ENCODE measurements around the gene LY86. TPM values are rescaled to one million over a fixed set of nuclear protein-coding genes. Genes with fewer than 3 reads are reported as not detected.
A peak's percentile ranks its signal among the peaks of the same experiment; 100 is the strongest.

LY86 gene
- total and polyA plus RNA-seq, 2 of the 13 experiments (the other 11 are each of a cell fraction or from before 2014, with no cell fraction given), result not detected

DNA sequence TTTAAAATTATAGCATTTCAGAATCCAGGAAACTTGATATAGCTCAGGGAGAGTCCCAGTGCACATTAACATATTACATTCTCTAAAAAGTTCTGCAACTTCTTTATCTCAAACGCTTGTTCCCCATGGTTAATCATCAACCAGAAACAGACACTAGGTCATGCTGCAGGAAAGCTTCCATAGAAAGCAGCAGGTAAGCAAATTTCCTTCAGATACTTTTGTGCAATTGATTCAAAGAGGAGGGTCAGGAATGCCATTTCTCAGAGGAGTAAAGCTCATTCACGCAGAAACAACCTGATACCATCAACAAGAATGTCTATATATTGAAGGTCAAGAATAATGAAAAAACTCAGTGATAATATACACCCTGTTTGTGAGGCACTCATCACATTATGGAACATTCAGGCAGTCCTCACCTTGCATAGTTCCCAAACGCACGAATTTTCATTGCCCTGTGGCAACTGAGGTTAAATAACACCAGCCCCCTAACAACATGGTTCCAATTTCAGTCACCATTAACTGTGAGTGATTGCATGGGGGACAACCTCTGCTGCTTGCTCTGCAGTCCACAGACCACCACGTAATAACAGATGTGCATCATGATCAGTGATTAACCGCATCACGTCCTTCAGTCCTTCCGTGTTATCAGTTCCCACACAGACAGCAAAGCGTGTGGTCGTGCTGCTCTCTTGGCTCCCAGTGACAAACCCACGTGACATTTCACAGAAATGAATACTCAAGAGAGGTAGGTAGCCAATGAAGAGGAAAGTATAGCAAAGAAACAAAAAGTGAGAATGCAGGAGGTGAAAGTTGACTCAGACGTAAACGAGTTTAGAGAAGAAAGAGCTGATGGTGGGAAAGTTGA lies 95.7 kb downstream of the LY86 start (continued):
- TF ChIP-seq, protein P1, sequence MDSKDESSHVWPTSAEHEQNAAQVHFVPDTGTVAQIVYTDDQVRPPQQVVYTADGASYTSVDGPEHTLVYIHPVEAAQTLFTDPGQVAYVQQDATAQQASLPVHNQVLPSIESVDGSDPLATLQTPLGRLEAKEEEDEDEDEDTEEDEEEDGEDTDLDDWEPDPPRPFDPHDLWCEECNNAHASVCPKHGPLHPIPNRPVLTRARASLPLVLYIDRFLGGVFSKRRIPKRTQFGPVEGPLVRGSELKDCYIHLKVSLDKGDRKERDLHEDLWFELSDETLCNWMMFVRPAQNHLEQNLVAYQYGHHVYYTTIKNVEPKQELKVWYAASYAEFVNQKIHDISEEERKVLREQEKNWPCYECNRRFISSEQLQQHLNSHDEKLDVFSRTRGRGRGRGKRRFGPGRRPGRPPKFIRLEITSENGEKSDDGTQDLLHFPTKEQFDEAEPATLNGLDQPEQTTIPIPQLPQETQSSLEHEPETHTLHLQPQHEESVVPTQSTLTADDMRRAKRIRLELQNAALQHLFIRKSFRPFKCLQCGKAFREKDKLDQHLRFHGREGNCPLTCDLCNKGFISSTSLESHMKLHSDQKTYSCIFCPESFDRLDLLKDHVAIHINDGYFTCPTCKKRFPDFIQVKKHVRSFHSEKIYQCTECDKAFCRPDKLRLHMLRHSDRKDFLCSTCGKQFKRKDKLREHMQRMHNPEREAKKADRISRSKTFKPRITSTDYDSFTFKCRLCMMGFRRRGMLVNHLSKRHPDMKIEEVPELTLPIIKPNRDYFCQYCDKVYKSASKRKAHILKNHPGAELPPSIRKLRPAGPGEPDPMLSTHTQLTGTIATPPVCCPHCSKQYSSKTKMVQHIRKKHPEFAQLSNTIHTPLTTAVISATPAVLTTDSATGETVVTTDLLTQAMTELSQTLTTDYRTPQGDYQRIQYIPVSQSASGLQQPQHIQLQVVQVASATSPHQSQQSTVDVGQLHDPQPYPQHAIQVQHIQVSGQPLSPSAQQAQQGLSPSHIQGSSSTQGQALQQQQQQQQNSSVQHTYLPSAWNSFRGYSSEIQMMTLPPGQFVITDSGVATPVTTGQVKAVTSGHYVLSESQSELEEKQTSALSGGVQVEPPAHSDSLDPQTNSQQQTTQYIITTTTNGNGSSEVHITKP (CRISPR knock-in tag; IDR thresholded peaks at IDR 0.05; ENCODE audit: low read depth), result no peak
- no peak for TF ChIP-seq PHF8 (CRISPR knock-in tag; IDR thresholded peaks at IDR 0.05)
- TF ChIP-seq CBX2 (IDR thresholded peaks at IDR 0.05; ENCODE audit: low read depth, low read length), result no peak
- no peak for TF ChIP-seq CBX2 (CRISPR knock-in tag; IDR thresholded peaks at IDR 0.05; ENCODE audit: low read depth)
- TF ChIP-seq, protein P2, sequence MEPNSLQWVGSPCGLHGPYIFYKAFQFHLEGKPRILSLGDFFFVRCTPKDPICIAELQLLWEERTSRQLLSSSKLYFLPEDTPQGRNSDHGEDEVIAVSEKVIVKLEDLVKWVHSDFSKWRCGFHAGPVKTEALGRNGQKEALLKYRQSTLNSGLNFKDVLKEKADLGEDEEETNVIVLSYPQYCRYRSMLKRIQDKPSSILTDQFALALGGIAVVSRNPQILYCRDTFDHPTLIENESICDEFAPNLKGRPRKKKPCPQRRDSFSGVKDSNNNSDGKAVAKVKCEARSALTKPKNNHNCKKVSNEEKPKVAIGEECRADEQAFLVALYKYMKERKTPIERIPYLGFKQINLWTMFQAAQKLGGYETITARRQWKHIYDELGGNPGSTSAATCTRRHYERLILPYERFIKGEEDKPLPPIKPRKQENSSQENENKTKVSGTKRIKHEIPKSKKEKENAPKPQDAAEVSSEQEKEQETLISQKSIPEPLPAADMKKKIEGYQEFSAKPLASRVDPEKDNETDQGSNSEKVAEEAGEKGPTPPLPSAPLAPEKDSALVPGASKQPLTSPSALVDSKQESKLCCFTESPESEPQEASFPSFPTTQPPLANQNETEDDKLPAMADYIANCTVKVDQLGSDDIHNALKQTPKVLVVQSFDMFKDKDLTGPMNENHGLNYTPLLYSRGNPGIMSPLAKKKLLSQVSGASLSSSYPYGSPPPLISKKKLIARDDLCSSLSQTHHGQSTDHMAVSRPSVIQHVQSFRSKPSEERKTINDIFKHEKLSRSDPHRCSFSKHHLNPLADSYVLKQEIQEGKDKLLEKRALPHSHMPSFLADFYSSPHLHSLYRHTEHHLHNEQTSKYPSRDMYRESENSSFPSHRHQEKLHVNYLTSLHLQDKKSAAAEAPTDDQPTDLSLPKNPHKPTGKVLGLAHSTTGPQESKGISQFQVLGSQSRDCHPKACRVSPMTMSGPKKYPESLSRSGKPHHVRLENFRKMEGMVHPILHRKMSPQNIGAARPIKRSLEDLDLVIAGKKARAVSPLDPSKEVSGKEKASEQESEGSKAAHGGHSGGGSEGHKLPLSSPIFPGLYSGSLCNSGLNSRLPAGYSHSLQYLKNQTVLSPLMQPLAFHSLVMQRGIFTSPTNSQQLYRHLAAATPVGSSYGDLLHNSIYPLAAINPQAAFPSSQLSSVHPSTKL (CRISPR knock-in tag; IDR thresholded peaks at IDR 0.05), result 0 out of 2 replicates have a peak, but pooled peaks have one; percentile 26
- TF ChIP-seq, protein P3, sequence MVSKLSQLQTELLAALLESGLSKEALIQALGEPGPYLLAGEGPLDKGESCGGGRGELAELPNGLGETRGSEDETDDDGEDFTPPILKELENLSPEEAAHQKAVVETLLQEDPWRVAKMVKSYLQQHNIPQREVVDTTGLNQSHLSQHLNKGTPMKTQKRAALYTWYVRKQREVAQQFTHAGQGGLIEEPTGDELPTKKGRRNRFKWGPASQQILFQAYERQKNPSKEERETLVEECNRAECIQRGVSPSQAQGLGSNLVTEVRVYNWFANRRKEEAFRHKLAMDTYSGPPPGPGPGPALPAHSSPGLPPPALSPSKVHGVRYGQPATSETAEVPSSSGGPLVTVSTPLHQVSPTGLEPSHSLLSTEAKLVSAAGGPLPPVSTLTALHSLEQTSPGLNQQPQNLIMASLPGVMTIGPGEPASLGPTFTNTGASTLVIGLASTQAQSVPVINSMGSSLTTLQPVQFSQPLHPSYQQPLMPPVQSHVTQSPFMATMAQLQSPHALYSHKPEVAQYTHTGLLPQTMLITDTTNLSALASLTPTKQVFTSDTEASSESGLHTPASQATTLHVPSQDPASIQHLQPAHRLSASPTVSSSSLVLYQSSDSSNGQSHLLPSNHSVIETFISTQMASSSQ (IDR thresholded peaks at IDR 0.05; ENCODE audit: low read depth), result peak; percentile 91
- TF ChIP-seq, protein P3 (CRISPR knock-in tag; IDR thresholded peaks at IDR 0.05; ENCODE audit: borderline replicate concordance), result peak; percentile 85; the same call in 1 of the 2 replicates
- TF ChIP-seq TGIF2 (CRISPR knock-in tag; IDR thresholded peaks at IDR 0.05), result 0 out of 2 replicates have a peak, but pooled peaks have one; percentile 21
- no peak for TF ChIP-seq NFIB (CRISPR knock-in tag; IDR thresholded peaks at IDR 0.05; ENCODE audit: borderline replicate concordance)
- TF ChIP-seq NONO (IDR thresholded peaks at IDR 0.05), result no peak
- no peak for TF ChIP-seq NONO (CRISPR knock-in tag; conservative IDR thresholded peaks at IDR 0.05)
- TF ChIP-seq, protein P4, sequence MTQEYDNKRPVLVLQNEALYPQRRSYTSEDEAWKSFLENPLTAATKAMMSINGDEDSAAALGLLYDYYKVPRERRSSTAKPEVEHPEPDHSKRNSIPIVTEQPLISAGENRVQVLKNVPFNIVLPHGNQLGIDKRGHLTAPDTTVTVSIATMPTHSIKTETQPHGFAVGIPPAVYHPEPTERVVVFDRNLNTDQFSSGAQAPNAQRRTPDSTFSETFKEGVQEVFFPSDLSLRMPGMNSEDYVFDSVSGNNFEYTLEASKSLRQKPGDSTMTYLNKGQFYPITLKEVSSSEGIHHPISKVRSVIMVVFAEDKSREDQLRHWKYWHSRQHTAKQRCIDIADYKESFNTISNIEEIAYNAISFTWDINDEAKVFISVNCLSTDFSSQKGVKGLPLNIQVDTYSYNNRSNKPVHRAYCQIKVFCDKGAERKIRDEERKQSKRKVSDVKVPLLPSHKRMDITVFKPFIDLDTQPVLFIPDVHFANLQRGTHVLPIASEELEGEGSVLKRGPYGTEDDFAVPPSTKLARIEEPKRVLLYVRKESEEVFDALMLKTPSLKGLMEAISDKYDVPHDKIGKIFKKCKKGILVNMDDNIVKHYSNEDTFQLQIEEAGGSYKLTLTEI (CRISPR knock-in tag; conservative IDR thresholded peaks at IDR 0.05), result no peak
- peak; percentile 51; the same call in 1 of the 2 replicates for TF ChIP-seq MED13 (CRISPR knock-in tag; IDR thresholded peaks at IDR 0.05)
- no peak for TF ChIP-seq NR2F1 (CRISPR knock-in tag; IDR thresholded peaks at IDR 0.05)
